ENCODE results near the gene RNF4.

- no peak for TF ChIP-seq EZH2 (IDR thresholded peaks at IDR 0.05)
- TF ChIP-seq POLR2AphosphoS5 (IDR thresholded peaks at IDR 0.05; ENCODE audit: borderline replicate concordance, low read depth, low read length), result no peak
These were observed 5.7 kb upstream of the RNF4 start for GRCh38 chr4:2462992-2463762.
